ENCODE data around the gene IFI27.

DNA sequence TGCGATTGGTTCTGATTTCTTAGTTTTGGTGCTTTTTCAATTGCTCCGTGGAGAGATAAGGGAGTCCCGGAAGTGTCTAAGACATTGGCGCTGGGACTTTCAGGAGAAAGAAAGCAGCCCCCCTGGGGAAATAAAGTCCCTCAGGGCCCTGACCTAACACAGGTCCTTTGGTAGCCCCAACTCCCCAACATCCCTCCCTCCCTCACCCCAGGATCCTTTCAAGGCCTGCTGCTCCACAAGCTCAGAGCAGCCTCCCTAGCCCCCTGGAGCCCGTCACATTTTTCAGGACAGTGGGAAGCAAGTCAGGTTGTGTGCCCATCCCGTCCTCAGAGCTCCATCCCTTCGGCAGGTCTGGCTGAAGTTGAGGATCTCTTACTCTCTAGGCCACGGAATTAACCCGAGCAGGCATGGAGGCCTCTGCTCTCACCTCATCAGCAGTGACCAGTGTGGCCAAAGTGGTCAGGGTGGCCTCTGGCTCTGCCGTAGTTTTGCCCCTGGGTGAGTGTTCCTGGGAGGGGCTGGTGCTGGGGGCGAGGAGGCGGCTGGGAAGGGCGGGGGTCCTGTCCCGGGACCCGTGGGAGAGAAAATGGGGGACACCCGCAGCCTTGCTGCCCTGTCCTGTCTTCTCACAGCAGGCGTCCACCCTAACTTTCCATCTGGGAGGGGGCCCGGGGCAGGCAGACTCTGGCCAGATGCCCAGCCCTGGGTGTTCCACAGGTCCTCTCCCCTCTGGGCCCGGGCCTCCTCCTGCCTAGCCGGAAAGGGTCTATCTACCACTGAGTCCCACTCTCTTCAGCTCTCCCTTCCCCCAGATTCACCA is 950 bp downstream of the IFI27 start:
- TF ChIP-seq EZH2 (IDR thresholded peaks at IDR 0.05) (no peak), POLR2AphosphoS5 (IDR thresholded peaks at IDR 0.05; ENCODE audit: borderline replicate concordance, low read depth, low read length) (no peak)

All from SK-N-MC (cell line).